ENCODE results near the gene CACNA1D.

The CACNA1D gene

GRCh38 chr3:53690521-53690920 is 196.1 kb downstream of the CACNA1D start:
- no peak for FAIRE-seq
- DNase-seq (ENCODE audit: insufficient read length, low spot score), result no peak
- TF ChIP-seq POLR2A (IDR thresholded peaks at IDR 0.05; ENCODE audit: low read depth, low read length), result no peak

DNA sequence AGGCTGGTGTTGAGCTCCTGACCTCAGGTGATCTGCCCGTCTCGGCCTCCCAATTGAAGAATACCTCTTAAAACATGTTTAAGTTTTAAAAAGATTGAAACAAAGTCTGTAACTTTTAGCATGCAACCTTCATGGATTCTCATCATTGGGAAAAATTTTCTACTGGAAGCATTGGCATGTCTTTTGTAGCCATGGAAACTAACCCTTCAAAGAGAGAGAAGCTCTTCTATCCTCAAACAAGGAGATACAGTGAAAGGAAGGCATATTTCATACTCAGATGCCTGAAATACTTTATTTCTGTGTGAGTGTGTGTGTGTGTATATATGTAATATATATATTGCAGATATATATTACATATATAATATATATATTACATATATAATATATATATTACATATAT is 196.9 kb downstream of the CACNA1D start:
- DNase-seq (ENCODE audit: insufficient read length, low spot score), result no peak
- FAIRE-seq, result no peak
- no peak for TF ChIP-seq POLR2A (IDR thresholded peaks at IDR 0.05; ENCODE audit: low read depth, low read length)

DNA sequence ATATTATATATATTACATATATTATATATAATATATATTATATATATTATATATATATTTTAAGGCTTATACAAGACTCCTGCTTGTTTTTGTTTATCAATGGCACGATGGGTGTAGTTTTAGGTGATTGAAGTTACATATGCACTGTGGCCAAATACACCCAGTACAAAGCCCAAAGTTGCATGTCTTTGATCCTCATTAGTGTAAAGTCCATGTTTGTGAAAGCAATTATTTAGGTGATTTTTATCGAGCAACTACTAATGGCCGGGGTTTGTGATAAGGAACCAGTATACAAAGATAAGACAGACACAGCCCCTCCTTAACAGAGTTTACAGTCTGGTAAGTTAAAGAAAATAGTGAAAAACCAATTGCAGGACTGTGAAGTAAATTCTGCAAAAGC is 197.5 kb downstream of the CACNA1D start:
- TF ChIP-seq POLR2A (IDR thresholded peaks at IDR 0.05; ENCODE audit: low read depth, low read length), result no peak
- no peak for DNase-seq (ENCODE audit: insufficient read length, low spot score)
- FAIRE-seq, result no peak

GRCh38 chr3:53693451-53693850 is 199.0 kb downstream of the CACNA1D start:
- no peak for TF ChIP-seq POLR2A (IDR thresholded peaks at IDR 0.05; ENCODE audit: low read depth, low read length)
- no peak for DNase-seq (ENCODE audit: insufficient read length, low spot score)
- no peak for FAIRE-seq

GRCh38 chr3:53694046-53694445 is 199.6 kb downstream of the CACNA1D start:
- FAIRE-seq (no peak), DNase-seq (ENCODE audit: insufficient read length, low spot score) (no peak)
- TF ChIP-seq POLR2A (IDR thresholded peaks at IDR 0.05; ENCODE audit: low read depth, low read length), result no peak

DNA sequence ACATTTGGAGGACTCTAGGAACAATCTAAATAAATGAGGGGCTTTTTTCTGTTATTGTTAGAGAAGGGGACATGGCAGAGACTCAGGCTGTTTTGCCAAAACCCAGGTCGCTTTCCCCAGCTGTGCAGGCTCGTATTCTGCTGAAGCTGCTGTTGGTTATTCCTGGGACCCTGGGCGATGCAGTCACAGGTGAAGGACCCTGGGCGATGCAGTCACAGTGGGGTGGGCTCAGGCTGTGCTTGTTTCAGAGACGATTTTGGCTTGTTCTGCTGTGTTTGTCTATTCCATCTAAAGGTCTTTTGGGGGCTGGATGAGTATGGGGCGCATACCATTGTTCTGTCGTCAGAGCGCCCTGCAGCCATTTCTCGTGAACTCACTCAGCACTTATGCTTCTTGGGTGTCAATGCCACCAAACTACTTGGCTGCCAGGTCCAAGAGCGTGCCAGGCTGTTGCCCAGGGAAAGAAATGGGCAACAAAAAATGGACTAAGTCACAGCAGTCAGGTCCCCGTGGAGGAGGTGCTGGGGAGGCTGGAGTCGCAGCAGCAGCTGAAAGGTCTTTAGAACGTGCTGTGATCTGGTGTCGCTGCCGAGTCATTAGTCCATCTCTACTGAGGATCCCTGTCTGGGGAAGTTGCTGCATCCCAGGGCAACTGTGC is 200.4 kb downstream of the CACNA1D start:
- no peak for TF ChIP-seq POLR2A (IDR thresholded peaks at IDR 0.05; ENCODE audit: low read depth, low read length)
- DNase-seq (ENCODE audit: insufficient read length, low spot score) (no peak), FAIRE-seq (no peak)

- DNase-seq (ENCODE audit: insufficient read length, low spot score) (no peak), FAIRE-seq (no peak)
- no peak for TF ChIP-seq POLR2A (IDR thresholded peaks at IDR 0.05; ENCODE audit: low read depth, low read length)
Observed at GRCh38 chr3:53695324-53695690, 200.9 kb downstream of the CACNA1D start.

- FAIRE-seq (no peak), DNase-seq (ENCODE audit: insufficient read length, low spot score) (no peak)
- no peak for TF ChIP-seq POLR2A (IDR thresholded peaks at IDR 0.05; ENCODE audit: low read depth, low read length)
Observed at GRCh38 chr3:53696401-53697172, 202.2 kb downstream of the CACNA1D start.

DNA sequence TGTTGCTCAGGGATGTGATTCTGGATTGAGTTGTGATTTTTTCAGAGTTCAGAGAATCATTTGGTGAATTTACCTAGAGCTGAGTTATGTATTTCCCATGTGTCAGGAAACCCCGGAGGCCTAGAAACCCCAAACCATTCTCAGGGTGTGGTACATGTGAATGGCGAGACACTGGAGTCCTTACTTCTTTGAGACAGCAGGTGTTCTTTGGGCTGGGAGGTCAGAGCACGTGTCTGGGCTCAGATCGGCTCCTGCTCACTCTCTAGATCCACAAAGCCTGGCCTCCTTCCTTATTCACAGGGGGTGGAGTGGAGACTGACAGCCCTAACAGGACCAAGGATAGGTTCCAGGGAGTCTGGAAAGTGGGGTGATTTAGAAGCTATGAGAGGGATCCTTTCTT is 206.0 kb downstream of the CACNA1D start:
- TF ChIP-seq POLR2A (IDR thresholded peaks at IDR 0.05; ENCODE audit: low read depth, low read length), result no peak
- FAIRE-seq, result no peak
- no peak for DNase-seq (ENCODE audit: insufficient read length, low spot score)

- DNase-seq (ENCODE audit: insufficient read length, low spot score) (no peak), FAIRE-seq (no peak)
- no peak for TF ChIP-seq POLR2A (IDR thresholded peaks at IDR 0.05; ENCODE audit: low read depth, low read length)
Observed at GRCh38 chr3:53702776-53703530, 208.5 kb downstream of the CACNA1D start.

DNA sequence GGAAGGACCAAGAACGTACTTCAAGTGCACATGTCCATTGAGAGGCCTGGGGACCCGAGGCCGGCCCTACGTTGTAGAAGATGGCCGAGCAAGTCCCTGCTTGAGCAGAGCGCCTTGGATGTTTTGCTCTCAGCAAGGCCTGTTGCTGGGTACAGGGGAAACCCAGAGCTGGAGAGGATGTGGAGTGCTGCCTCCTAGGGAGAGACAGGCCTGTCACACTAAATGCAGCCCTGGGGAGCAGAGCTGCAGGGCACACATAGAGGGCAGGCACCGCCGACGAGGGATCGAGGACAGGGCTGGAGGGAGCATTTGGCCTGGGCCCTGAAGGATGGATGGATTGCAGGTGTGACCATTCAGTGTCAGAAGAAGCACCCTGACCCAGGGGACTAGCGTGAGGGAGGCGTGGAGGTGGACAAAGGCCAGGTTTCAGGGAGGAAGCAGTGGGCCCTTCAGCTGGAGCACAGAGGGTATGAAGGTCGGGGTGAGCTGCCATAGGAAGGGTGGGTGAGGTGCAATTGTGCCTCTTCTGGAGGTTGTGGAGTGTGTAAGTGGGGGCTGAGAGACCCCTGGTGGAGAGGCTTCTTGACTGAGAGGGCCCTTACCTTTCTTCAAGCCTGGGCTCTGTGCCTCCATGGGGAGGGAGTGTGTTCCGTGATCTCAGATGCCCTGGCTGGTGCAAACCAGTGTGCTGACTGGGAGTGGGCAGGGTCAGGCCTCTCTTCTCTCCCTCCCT is 209.4 kb downstream of the CACNA1D start:
- TF ChIP-seq POLR2A (IDR thresholded peaks at IDR 0.05; ENCODE audit: low read depth, low read length), result no peak
- FAIRE-seq (no peak), DNase-seq (ENCODE audit: insufficient read length, low spot score) (no peak)

DNA sequence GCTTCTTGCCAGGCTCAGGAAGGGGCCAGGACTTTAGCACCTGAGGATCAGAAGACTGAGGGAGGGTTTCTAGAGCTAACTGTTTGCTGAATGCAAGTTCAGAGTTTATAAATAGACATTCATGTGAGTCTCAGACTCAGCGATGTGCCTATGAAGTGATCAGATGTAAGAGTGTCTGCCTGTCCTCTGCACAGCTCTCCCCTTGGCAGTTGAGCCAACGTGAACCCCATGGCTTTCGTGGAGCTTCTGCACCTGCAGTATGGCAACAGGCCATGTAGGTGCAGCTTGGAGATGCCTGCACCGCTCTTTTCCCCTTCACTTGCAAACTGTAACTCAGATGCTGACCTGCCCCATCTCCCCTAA is 209.9 kb downstream of the CACNA1D start:
- no peak for TF ChIP-seq POLR2A (IDR thresholded peaks at IDR 0.05; ENCODE audit: low read depth, low read length)
- FAIRE-seq (no peak), DNase-seq (ENCODE audit: insufficient read length, low spot score) (no peak)

DNA sequence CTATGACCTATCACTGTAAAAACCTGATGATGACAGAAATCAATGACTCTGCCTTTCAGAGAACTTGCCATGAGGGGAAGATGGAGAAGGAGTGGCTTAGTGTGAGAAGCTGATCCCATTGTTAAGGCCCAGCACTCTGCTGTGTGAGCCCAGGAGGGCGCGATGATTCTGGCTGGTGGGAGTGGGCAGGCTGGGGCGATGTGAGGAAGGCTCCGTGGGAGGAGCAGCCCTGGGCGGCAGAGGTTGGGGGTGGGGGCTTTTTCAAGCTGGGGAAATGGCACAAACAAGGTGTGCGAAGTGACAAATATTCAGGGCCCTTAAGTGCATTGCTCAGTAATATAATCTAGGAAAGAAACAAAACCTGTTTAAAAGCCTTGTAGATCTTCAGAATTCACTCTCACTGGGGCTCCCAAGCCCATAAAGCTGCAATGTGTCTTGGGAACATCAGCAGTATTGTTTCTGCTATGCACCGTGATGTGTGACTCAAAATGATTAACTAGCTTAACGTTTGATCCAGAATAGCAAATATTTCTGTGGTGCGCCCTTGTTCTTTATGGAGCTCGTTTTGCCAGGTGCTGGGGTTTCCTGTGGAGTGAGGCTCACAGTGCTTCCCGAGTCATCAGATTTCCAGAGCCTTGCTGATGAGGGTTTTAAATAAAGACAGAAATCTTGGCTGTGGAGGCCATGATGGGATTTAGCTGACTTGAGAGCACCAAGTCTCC is 210.8 kb downstream of the CACNA1D start:
- no peak for TF ChIP-seq POLR2A (IDR thresholded peaks at IDR 0.05; ENCODE audit: low read depth, low read length)
- FAIRE-seq (no peak), DNase-seq (ENCODE audit: insufficient read length, low spot score) (no peak)
